ENCODE measurements around the gene CFAP299.

The CFAP299 gene

GRCh38 chr4:80307774-80308465, 27.6 kb upstream of the CFAP299 start:
- H3K27ac ChIP-seq, result no peak overlapping the region
- H3K4me1 ChIP-seq (ENCODE audit: control insufficient read depth in 1 of 2, insufficient read depth in 1 of 2, low read depth in 1 of 2, low read length in 1 of 2), result no peaks in the 10 kb centered on the region
- H3K9me3 ChIP-seq, result no peaks in the 10 kb centered on the region
- H3K36me3 ChIP-seq, result no peaks in the 10 kb centered on the region
- no peak overlapping the region for H3K4me3 ChIP-seq (ENCODE audit: low read depth in 1 of 2, low read length in 1 of 2)
- no peak for TF ChIP-seq CTCF (IDR thresholded peaks at IDR 0.05)
- peaks cover 34% of the 10 kb centered on the region for H3K27me3 ChIP-seq

DNA sequence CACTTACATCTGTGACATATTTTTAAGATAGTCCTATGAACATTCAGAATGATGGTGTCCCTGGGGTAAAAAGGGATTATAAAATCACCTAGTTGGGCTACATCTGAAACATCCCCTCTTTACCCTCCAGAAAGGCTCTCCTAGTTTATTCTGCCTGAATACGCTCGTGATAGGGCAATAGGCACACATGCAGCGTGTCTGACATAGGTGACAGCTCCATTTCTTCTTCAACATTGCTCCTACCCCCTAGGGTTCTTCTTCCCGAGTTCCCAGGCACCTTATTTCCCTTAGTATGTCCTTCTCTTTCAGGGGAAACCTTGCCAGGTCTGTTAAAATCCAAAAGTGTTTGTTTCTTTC, 27.1 kb upstream of the CFAP299 start:
- Histone ChIP-seq H3K36me3 (no peaks in the 10 kb centered on the region), H3K27ac (no peak overlapping the region), H3K4me3 (ENCODE audit: low read depth in 1 of 2, low read length in 1 of 2) (no peak overlapping the region), H3K27me3 (peaks cover 34% of the 10 kb centered on the region), H3K4me1 (ENCODE audit: control insufficient read depth in 1 of 2, insufficient read depth in 1 of 2, low read depth in 1 of 2, low read length in 1 of 2) (no peaks in the 10 kb centered on the region), H3K9me3 (no peaks in the 10 kb centered on the region)
- no peak for TF ChIP-seq CTCF (IDR thresholded peaks at IDR 0.05)

DNA sequence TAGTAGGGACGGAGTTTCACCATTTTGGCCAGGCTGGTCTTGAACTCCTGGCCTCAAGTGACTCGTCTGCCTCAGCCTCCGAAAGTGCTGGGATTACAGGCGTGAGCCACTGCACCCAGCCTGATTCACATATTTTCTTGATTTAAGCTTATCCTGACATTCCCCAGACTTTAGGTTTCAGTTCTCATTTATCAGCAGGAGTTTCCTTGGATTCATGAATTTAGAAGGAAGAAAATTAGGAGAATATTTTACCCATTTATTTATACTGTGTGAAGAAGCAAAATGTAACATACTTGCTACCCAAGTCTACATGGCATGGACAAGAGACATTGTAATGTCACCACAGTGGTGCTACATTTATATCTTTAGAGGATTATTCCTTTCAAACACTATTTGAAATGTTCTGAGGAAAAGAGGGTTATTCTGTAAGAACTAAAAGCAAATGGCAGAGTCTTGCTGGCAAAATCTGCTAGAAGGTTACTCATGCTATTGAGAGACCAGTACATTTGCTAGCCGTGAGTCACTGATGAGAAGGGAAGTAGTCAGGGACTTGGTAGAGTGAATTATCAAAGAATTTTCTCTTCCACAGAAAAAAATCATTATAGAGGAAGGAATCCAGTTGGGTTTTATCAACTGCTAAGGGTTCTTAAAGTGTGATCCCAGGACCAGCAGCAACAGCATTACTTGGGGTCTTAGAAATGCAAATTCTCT, 26.1 kb upstream of the CFAP299 start:
- Histone ChIP-seq H3K27me3 (peaks cover 36% of the 10 kb centered on the region), H3K4me1 (ENCODE audit: control insufficient read depth in 1 of 2, insufficient read depth in 1 of 2, low read depth in 1 of 2, low read length in 1 of 2) (no peaks in the 10 kb centered on the region), H3K9me3 (no peaks in the 10 kb centered on the region), H3K36me3 (no peaks in the 10 kb centered on the region), H3K27ac (no peak overlapping the region), H3K4me3 (ENCODE audit: low read depth in 1 of 2, low read length in 1 of 2) (no peak overlapping the region)
- TF ChIP-seq CTCF (IDR thresholded peaks at IDR 0.05), result no peak

- H3K27me3 ChIP-seq, result peaks cover 28% of the 10 kb centered on the region
- H3K4me3 ChIP-seq (ENCODE audit: low read depth in 1 of 2, low read length in 1 of 2), result no peak overlapping the region
- no peak for TF ChIP-seq CTCF (IDR thresholded peaks at IDR 0.05)
- no peaks in the 10 kb centered on the region for H3K4me1 ChIP-seq (ENCODE audit: control insufficient read depth in 1 of 2, insufficient read depth in 1 of 2, low read depth in 1 of 2, low read length in 1 of 2)
- no peaks in the 10 kb centered on the region for H3K36me3 ChIP-seq
- no peaks in the 10 kb centered on the region for H3K9me3 ChIP-seq
- no peak overlapping the region for H3K27ac ChIP-seq
These were observed 24.4 kb upstream of the CFAP299 start for GRCh38 chr4:80311130-80311529.

- no peaks in the 10 kb centered on the region for H3K36me3 ChIP-seq
- no peaks in the 10 kb centered on the region for H3K4me1 ChIP-seq (ENCODE audit: control insufficient read depth in 1 of 2, insufficient read depth in 1 of 2, low read depth in 1 of 2, low read length in 1 of 2)
- no peak overlapping the region for H3K4me3 ChIP-seq (ENCODE audit: low read depth in 1 of 2, low read length in 1 of 2)
- TF ChIP-seq CTCF (IDR thresholded peaks at IDR 0.05), result no peak
- H3K27ac ChIP-seq, result no peak overlapping the region
- H3K27me3 ChIP-seq, result peaks cover 25% of the 10 kb centered on the region
- H3K9me3 ChIP-seq, result no peaks in the 10 kb centered on the region
These were observed 23.4 kb upstream of the CFAP299 start for GRCh38 chr4:80312124-80312523.

Measured in neutrophil (primary cell).